C4-2B (cell line): ENCODE results near the gene C10orf143.

Experiments
- ZFX ChIP-seq: fragments of 450-650 bp; IDR thresholded peaks from 2 replicates; pipeline ENCODE4 v1.6.1; 2017
- TF ChIP-seq, protein P1 (sequence below): fragments of 450-650 bp; conservative IDR thresholded peaks from 2 replicates; pipeline ENCODE4 v1.5.1; 2017; ENCODE audit warnings: mild to moderate bottlenecking

DNA sequence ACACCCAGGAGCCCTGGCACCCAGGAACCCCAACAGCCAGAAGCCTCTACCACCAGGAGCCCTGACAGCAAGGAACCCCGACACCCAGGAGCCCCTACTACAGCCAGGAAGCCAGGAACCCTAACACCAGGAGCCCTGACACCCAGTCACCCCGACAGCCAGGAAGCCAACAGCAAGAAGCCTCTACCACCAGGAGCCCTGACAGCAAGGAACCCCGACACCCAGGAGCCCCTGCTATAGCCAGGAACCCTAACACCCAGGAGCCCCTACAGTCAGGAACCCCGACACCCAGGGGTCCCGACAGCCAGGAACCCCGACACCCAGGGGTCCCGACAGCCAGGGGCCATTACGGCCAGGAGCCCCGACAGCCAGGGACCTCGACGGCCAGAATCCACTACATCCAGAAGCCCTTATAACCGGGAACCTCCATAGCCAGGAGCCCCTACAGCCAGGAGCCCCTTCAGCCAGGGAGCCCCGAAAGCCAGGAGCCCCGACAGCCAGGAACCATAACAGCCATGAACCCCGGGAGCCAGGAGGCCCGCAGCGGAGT is 25.1 kb upstream of the C10orf143 start:
- TF ChIP-seq, protein P1, sequence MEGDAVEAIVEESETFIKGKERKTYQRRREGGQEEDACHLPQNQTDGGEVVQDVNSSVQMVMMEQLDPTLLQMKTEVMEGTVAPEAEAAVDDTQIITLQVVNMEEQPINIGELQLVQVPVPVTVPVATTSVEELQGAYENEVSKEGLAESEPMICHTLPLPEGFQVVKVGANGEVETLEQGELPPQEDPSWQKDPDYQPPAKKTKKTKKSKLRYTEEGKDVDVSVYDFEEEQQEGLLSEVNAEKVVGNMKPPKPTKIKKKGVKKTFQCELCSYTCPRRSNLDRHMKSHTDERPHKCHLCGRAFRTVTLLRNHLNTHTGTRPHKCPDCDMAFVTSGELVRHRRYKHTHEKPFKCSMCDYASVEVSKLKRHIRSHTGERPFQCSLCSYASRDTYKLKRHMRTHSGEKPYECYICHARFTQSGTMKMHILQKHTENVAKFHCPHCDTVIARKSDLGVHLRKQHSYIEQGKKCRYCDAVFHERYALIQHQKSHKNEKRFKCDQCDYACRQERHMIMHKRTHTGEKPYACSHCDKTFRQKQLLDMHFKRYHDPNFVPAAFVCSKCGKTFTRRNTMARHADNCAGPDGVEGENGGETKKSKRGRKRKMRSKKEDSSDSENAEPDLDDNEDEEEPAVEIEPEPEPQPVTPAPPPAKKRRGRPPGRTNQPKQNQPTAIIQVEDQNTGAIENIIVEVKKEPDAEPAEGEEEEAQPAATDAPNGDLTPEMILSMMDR, result no peak
- TF ChIP-seq ZFX, result no peak
